Large intestine (tissue), 3 donors: ENCODE results near the gene SH3RF3. TPM values are rescaled to one million over a fixed set of nuclear protein-coding genes. Genes with fewer than 3 reads are reported as not detected.

Source experiments
- DNase-seq, 2 donors: peaks; one replicate each; pipeline versions ENCODE4 v3.0.0 to v3.0.0-alpha.2; 2013
- H3K27ac ChIP-seq: one replicate; pipeline ENCODE4 v1.5.1; 2013; ENCODE audit warnings: low read length
- H3K27me3 ChIP-seq: 2 replicates; pipeline ENCODE4 v1.6.1; 2013; ENCODE audit warnings: low read length; ENCODE audit not compliant: control insufficient read depth, insufficient read depth
- H3K36me3 ChIP-seq: 2 replicates; pipeline ENCODE4 v1.6.1; 2013; ENCODE audit warnings: low read length; ENCODE audit not compliant: control insufficient read depth, insufficient read depth
- H3K4me1 ChIP-seq: one replicate; pipeline ENCODE4 v1.6.1; 2013; ENCODE audit warnings: low read length; ENCODE audit not compliant: control insufficient read depth, insufficient read depth
- H3K4me3 ChIP-seq: one replicate; pipeline ENCODE4 v1.5.1; 2013; ENCODE audit warnings: low read length
- H3K9me3 ChIP-seq: one replicate; pipeline ENCODE4 v1.6.1; 2013; ENCODE audit warnings: mild to moderate bottlenecking, low read depth, low read length, moderate library complexity; ENCODE audit not compliant: control insufficient read depth
- WGBS: methylation state at CpG from one replicate; pipeline ENCODE4 v1.1.5; 2013; ENCODE audit warnings: low lambda C conversion rate; ENCODE audit not compliant: insufficient coverage; 5-methylcytosine and 5-hydroxymethylcytosine counted together
- polyA plus RNA-seq: library from polyadenylated mRNA; unstranded; fragments of 120-200 nt; gene quantifications from one replicate; pipeline ENCODE4 v1.2.1, GENCODE V29; 2013

SH3RF3 gene
- polyA plus RNA-seq, 1 donor = 3.0 TPM

- Histone ChIP-seq H3K4me1 (no peaks in the 10 kb centered on the region), H3K4me3 (no peak overlapping the region), H3K27me3 (peaks cover 2% of the 10 kb centered on the region), H3K36me3 (no peaks in the 10 kb centered on the region), H3K9me3 (no peaks in the 10 kb centered on the region), H3K27ac (no peak overlapping the region)
- DNase-seq = no peak
- WGBS = no CpG with 5 or more reads among the region's 11 CpGs
Observed at GRCh38 chr2:109295070-109295780, 166.2 kb downstream of the SH3RF3 start.

- Histone ChIP-seq H3K9me3 (no peaks in the 10 kb centered on the region), H3K27me3 (no peaks in the 10 kb centered on the region), H3K4me3 (no peak overlapping the region), H3K27ac (no peak overlapping the region), H3K36me3 (no peaks in the 10 kb centered on the region), H3K4me1 (no peaks in the 10 kb centered on the region)
- WGBS = no CpG with 5 or more reads among the region's 4 CpGs
- no peak for DNase-seq
Observed at GRCh38 chr2:109295781-109296117, 166.7 kb downstream of the SH3RF3 start.

GRCh38 chr2:109297566-109298490 is 168.8 kb downstream of the SH3RF3 start:
- 100% methylated on average over 1 of the region's 11 CpGs for WGBS
- no peaks in the 10 kb centered on the region for H3K4me1 ChIP-seq
- no peaks in the 10 kb centered on the region for H3K36me3 ChIP-seq
- no peak overlapping the region for H3K27ac ChIP-seq
- no peak overlapping the region for H3K4me3 ChIP-seq
- no peak for DNase-seq
- H3K27me3 ChIP-seq = no peaks in the 10 kb centered on the region
- no peaks in the 10 kb centered on the region for H3K9me3 ChIP-seq

- H3K9me3 ChIP-seq = no peaks in the 10 kb centered on the region
- no CpG with 5 or more reads among the region's 6 CpGs for WGBS
- no peak overlapping the region for H3K4me3 ChIP-seq
- no peaks in the 10 kb centered on the region for H3K36me3 ChIP-seq
- DNase-seq = no peak
- H3K27me3 ChIP-seq = no peaks in the 10 kb centered on the region
- no peak overlapping the region for H3K27ac ChIP-seq
- no peaks in the 10 kb centered on the region for H3K4me1 ChIP-seq
Observed at GRCh38 chr2:109298851-109299250, 169.8 kb downstream of the SH3RF3 start.

- Histone ChIP-seq H3K27ac (no peak overlapping the region), H3K4me3 (no peak overlapping the region), H3K36me3 (no peaks in the 10 kb centered on the region), H3K9me3 (no peaks in the 10 kb centered on the region), H3K27me3 (no peaks in the 10 kb centered on the region), H3K4me1 (no peaks in the 10 kb centered on the region)
- WGBS = no CpG with 5 or more reads among the region's 5 CpGs
- DNase-seq = no peak
Observed at GRCh38 chr2:109299536-109299935, 170.5 kb downstream of the SH3RF3 start.

- H3K9me3 ChIP-seq = no peaks in the 10 kb centered on the region
- H3K27ac ChIP-seq = no peak overlapping the region
- no peaks in the 10 kb centered on the region for H3K4me1 ChIP-seq
- no peaks in the 10 kb centered on the region for H3K36me3 ChIP-seq
- WGBS = no CpG with 5 or more reads among the region's 3 CpGs
- DNase-seq = no peak
- no peak overlapping the region for H3K4me3 ChIP-seq
- H3K27me3 ChIP-seq = peaks cover 3% of the 10 kb centered on the region
Observed at GRCh38 chr2:109300582-109300981, 171.6 kb downstream of the SH3RF3 start.

GRCh38 chr2:109301746-109302145 is 172.7 kb downstream of the SH3RF3 start:
- Histone ChIP-seq H3K4me3 (no peak overlapping the region), H3K27me3 (peaks cover 11% of the 10 kb centered on the region), H3K9me3 (no peaks in the 10 kb centered on the region), H3K4me1 (no peaks in the 10 kb centered on the region), H3K36me3 (no peaks in the 10 kb centered on the region), H3K27ac (no peak overlapping the region)
- no peak for DNase-seq
- WGBS = 100% methylated on average over 1 of the region's 6 CpGs

- Histone ChIP-seq H3K4me1 (no peaks in the 10 kb centered on the region), H3K9me3 (no peaks in the 10 kb centered on the region), H3K27me3 (peaks cover 11% of the 10 kb centered on the region), H3K4me3 (no peak overlapping the region), H3K27ac (no peak overlapping the region), H3K36me3 (no peaks in the 10 kb centered on the region)
- WGBS = no CpG with 5 or more reads among the region's 6 CpGs
- DNase-seq = no peak
Observed at GRCh38 chr2:109302319-109302718, 173.3 kb downstream of the SH3RF3 start.

GRCh38 chr2:109304242-109304641 is 175.2 kb downstream of the SH3RF3 start:
- DNase-seq = no peak
- Histone ChIP-seq H3K4me3 (no peak overlapping the region), H3K27me3 (peaks cover 11% of the 10 kb centered on the region), H3K27ac (no peak overlapping the region), H3K36me3 (no peaks in the 10 kb centered on the region), H3K9me3 (no peaks in the 10 kb centered on the region), H3K4me1 (no peaks in the 10 kb centered on the region)
- WGBS = no CpG with 5 or more reads among the region's 5 CpGs

- no peaks in the 10 kb centered on the region for H3K4me1 ChIP-seq
- no peak for DNase-seq
- H3K9me3 ChIP-seq = no peaks in the 10 kb centered on the region
- WGBS = 70% methylated on average over 2 of the region's 13 CpGs
- H3K27ac ChIP-seq = no peak overlapping the region
- H3K27me3 ChIP-seq = peaks cover 11% of the 10 kb centered on the region
- no peak overlapping the region for H3K4me3 ChIP-seq
- H3K36me3 ChIP-seq = no peaks in the 10 kb centered on the region
Observed at GRCh38 chr2:109304731-109305470, 175.9 kb downstream of the SH3RF3 start.
